ENCODE results near the gene ESRRA. TPM values are rescaled to one million over a fixed set of nuclear protein-coding genes. Genes with fewer than 3 reads are reported as not detected.
A peak's percentile ranks its signal among the peaks of the same experiment; 100 is the strongest.

ESRRA gene
- total and polyA plus RNA-seq, 2 of the 13 experiments (the other 11 are each of a cell fraction or from before 2014, with no cell fraction given): 18.1 to 36.3 TPM

DNA sequence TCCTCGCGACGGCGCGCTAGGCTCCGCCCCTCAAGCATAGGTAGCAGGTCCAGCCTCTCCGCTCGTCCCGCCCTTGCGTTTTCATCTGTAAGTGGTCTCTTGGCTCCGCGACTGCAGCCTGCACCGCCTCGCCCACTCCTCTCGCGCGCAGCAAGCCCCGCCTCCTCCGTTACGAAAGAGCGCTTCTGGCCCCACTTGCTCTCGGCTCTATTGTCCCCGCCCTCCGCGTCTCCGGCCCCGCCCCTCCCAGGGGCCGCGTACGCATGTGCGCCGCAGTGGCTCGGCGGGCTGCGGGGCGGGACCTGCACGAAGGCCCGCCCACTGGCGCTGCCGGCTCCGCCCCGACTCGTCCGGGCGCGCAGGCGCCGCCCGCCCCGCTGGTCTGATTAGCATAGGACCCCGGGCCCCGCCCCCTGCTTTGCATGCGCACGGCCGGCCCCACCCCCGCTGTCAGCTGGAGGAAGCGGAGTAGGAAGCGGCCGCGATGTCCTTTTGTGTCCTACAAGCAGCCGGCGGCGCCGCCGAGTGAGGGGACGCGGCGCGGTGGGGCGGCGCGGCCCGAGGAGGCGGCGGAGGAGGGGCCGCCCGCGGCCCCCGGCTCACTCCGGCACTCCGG is at the start of gene ESRRA (continued):
- TF ChIP-seq PCBP2 (optimal IDR thresholded peaks at IDR 0.05; ENCODE audit: low read depth, low read length, poor library complexity, severe bottlenecking) (no peak), ZNF883 (CRISPR knock-in tag; IDR thresholded peaks at IDR 0.05; ENCODE audit: not compliant biosample characterization) (no peak), ZNF264 (CRISPR knock-in tag; IDR thresholded peaks at IDR 0.05) (no peak), POLR2G (IDR thresholded peaks at IDR 0.05; ENCODE audit: low read depth, low read length) (no peak), ZBTB8A (CRISPR knock-in tag; IDR thresholded peaks at IDR 0.05; ENCODE audit: borderline replicate concordance, low read depth) (no peak), SYNCRIP (IDR thresholded peaks at IDR 0.05; ENCODE audit: insufficient read depth, low read depth, low read length) (no peak), ZNF772 (CRISPR knock-in tag; IDR thresholded peaks at IDR 0.05) (no peak), ZFP36L2 (CRISPR knock-in tag; IDR thresholded peaks at IDR 0.05) (no peak), ZNF501 (CRISPR knock-in tag; IDR thresholded peaks at IDR 0.05) (no peak), SIN3A (IDR thresholded peaks at IDR 0.05; ENCODE audit: borderline replicate concordance, low read depth, low read length) (peak; percentile 71; the same call in 1 of the 2 replicates), MTA1 (CRISPR knock-in tag; IDR thresholded peaks at IDR 0.05; ENCODE audit: borderline replicate concordance) (no peak), ZNF282 (IDR thresholded peaks at IDR 0.05; ENCODE audit: partially characterized antibody) (no peak), AGO2 (optimal IDR thresholded peaks at IDR 0.05; ENCODE audit: low read depth, low read length) (no peak), NR1H2 (CRISPR knock-in tag; IDR thresholded peaks at IDR 0.05; ENCODE audit: borderline replicate concordance, low read depth) (no peak), SALL2 (CRISPR knock-in tag; IDR thresholded peaks at IDR 0.05) (0 out of 2 replicates have a peak, but pooled peaks have one; percentile 1), MAFF (IDR thresholded peaks at IDR 0.05; ENCODE audit: low read depth, low read length) (no peak), MIXL1 (CRISPR knock-in tag; IDR thresholded peaks at IDR 0.05) (no peak), ZNF614 (CRISPR knock-in tag; IDR thresholded peaks at IDR 0.05; ENCODE audit: borderline replicate concordance) (no peak), TBX3 (IDR thresholded peaks at IDR 0.05; ENCODE audit: borderline replicate concordance) (no peak), ZNF441 (CRISPR knock-in tag; IDR thresholded peaks at IDR 0.05; ENCODE audit: borderline replicate concordance) (peak; percentile 100), RXRB (CRISPR knock-in tag; IDR thresholded peaks at IDR 0.05; ENCODE audit: borderline replicate concordance) (no peak; the same call in 1 of the 2 replicates), ZNF30 (CRISPR knock-in tag; IDR thresholded peaks at IDR 0.05) (no peak)
- TF ChIP-seq, protein P1, sequence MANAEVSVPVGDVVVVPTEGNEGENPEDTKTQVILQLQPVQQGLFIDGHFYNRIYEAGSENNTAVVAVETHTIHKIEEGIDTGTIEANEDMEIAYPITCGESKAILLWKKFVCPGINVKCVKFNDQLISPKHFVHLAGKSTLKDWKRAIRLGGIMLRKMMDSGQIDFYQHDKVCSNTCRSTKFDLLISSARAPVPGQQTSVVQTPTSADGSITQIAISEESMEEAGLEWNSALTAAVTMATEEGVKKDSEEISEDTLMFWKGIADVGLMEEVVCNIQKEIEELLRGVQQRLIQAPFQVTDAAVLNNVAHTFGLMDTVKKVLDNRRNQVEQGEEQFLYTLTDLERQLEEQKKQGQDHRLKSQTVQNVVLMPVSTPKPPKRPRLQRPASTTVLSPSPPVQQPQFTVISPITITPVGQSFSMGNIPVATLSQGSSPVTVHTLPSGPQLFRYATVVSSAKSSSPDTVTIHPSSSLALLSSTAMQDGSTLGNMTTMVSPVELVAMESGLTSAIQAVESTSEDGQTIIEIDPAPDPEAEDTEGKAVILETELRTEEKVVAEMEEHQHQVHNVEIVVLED (CRISPR knock-in tag; IDR thresholded peaks at IDR 0.05; ENCODE audit: borderline replicate concordance): 0 out of 2 replicates have a peak, but pooled peaks have one; percentile 54
- TF ChIP-seq, protein P2, sequence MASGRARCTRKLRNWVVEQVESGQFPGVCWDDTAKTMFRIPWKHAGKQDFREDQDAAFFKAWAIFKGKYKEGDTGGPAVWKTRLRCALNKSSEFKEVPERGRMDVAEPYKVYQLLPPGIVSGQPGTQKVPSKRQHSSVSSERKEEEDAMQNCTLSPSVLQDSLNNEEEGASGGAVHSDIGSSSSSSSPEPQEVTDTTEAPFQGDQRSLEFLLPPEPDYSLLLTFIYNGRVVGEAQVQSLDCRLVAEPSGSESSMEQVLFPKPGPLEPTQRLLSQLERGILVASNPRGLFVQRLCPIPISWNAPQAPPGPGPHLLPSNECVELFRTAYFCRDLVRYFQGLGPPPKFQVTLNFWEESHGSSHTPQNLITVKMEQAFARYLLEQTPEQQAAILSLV (CRISPR knock-in tag; IDR thresholded peaks at IDR 0.05; ENCODE audit: borderline replicate concordance): no peak
- TF ChIP-seq, protein P3, sequence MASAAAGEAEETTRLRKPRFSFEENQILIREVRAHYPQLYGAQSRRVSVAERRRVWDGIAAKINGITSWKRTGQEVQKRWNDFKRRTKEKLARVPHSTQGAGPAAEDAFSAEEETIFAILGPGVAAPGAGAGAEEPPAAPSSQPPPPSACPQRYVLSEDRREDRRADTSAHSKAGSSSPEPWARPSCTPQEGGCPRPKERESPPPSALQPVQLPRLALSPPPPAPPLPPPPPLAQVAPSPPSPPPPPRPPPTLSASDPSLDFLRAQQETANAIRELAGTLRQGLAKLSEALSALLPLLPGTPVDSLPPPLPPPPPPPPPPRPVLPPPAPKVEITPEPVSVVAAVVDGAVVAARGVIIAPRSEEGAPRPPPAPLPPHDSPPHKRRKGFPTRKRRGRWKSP (CRISPR knock-in tag; IDR thresholded peaks at IDR 0.05): no peak
- TF ChIP-seq, protein P4, sequence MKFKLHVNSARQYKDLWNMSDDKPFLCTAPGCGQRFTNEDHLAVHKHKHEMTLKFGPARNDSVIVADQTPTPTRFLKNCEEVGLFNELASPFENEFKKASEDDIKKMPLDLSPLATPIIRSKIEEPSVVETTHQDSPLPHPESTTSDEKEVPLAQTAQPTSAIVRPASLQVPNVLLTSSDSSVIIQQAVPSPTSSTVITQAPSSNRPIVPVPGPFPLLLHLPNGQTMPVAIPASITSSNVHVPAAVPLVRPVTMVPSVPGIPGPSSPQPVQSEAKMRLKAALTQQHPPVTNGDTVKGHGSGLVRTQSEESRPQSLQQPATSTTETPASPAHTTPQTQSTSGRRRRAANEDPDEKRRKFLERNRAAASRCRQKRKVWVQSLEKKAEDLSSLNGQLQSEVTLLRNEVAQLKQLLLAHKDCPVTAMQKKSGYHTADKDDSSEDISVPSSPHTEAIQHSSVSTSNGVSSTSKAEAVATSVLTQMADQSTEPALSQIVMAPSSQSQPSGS (CRISPR knock-in tag; IDR thresholded peaks at IDR 0.05): no peak
